ENCODE data around the gene CSNK2A2. TPM values are rescaled to one million over a fixed set of nuclear protein-coding genes. Genes with fewer than 3 reads are reported as not detected.

CSNK2A2 gene
- total and polyA plus RNA-seq, 2 donors (not counting 3 experiments of a cell fraction or from before 2014, with no cell fraction given): 43.3 to 125 TPM

DNA sequence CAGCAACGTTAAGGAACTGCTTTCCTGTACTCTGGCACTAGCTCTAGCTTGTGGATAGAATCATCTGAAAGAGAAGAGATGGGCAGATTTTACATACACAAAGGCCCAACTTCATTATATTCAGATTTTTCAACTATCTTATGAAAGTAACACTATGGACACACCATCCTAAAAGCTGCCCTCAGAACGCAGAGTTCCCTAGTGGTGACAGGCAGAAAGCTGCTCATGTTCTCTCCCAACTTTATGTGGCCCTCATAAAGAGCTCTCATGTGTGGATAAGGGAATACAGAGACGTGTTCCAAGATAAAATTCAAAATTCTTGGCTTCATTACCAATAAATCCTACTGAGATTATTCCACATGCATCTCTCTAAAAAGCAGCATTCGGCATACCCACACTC, 70.3 kb downstream of the CSNK2A2 start:
- Histone ChIP-seq H3K9me1 (replicated peaks; ENCODE audit: control insufficient read depth, extremely low read depth, insufficient read depth, low read length) (no peaks in the 10 kb centered on the region), H3K4me1 (ENCODE audit: control insufficient read depth, extremely low read depth, insufficient read depth, low read length) (peaks cover 30% of the 10 kb centered on the region), H3K9me3 (replicated peaks; ENCODE audit: control insufficient read depth, insufficient read depth, low read length) (no peaks in the 10 kb centered on the region), H3K4me3 (replicated peaks in 1 of 3; ENCODE audit: insufficient read depth in 1 of 3, low read depth in 1 of 3, low read length in 3 of 3) (peak overlapping the region in 2 of 3 experiments; percentile 72), H3K27me3 (ENCODE audit: control insufficient read depth in 2 of 2, insufficient read depth in 2 of 2, low read length in 2 of 2) (no peaks in the 10 kb centered on the region), H4K20me1 (replicated peaks; ENCODE audit: control insufficient read depth, extremely low read depth, insufficient read depth, low read length) (peaks cover 3% of the 10 kb centered on the region), H3K4me2 (ENCODE audit: insufficient read depth, low read length) (peak overlapping the region; percentile 84), H3K36me3 (ENCODE audit: control insufficient read depth in 2 of 2, extremely low read depth in 1 of 2, insufficient read depth in 2 of 2, low read length in 2 of 2) (no peaks in the 10 kb centered on the region), H2AFZ (ENCODE audit: low read depth, low read length) (no peak overlapping the region), H3K79me2 (ENCODE audit: control insufficient read depth, insufficient read depth, low read length) (peaks cover 49% of the 10 kb centered on the region), H3K9ac (replicated peaks; ENCODE audit: extremely low read depth, insufficient read depth, low read length) (peak overlapping the region; percentile 10), H3K27ac (ENCODE audit: insufficient read depth, low read depth, low read length) (no peak overlapping the region)
- ChIA-PET CTCF (interaction anchor here (1.0 to 4.3 kb wide), 13 partner anchors 12 to 229 kb away, joined by 3 to 48 read pairs (median 5); partner anchors contain the start of genes MMP15, USB1 and ZNF319), POLR2A (no interaction called here)
- no peak for TF ChIP-seq GATA2 (IDR thresholded peaks at IDR 0.05; ENCODE audit: insufficient read depth, insufficient read length, low read depth, low read length)
- no peak for TF ChIP-seq POLR2A (IDR thresholded peaks at IDR 0.05; ENCODE audit: low read depth, low read length)
- TF ChIP-seq CTCF (IDR thresholded peaks at IDR 0.05; ENCODE audit: extremely low read depth in 1 of 2, insufficient read depth in 1 of 2, low read depth in 1 of 2, low read length in 2 of 2): peak; percentile 11 to 13
- intact Hi-C loops (cut with micrococcal nuclease) (loop anchor here (2.0 to 10.0 kb wide), 4 partner anchors 31 to 393 kb away; partner anchors contain the start of gene KATNB1), dilution Hi-C loops (cut with MboI; ENCODE audit: extremely low pct_ligation_motif_present, low sequenced_read_pairs) (no loop called here)
- FAIRE-seq (no peak), DNase-seq (ENCODE audit: low read depth, low spot score) (peak; percentile 15)
- no TSS peak for BruUV-seq (replicated peaks)

DNA sequence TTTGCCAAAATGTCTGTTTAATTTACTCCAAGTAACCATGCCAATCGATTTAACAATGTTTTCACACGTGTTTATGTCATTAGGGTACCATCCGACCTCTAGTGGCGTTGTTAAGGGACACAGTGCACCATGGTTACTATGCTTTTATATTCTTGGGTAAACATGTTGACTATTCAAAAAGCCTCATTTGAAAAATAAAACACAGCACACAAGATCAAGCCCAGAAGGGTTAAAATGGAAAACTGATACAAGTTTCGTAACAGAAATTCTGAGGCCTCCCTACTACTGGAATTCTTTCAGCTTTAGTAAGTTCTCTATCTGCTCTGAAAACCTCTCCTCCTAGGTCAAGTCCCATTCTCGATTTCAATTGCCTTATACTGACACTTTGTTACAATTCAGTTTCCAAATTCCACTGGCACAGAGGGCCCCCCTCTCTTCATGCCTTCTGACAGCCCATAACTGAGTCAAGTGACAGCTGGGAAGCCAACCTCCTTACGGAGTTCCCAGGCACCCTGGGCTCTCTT, 70.8 kb downstream of the CSNK2A2 start:
- Histone ChIP-seq H3K9me3 (replicated peaks; ENCODE audit: control insufficient read depth, insufficient read depth, low read length) (no peaks in the 10 kb centered on the region), H3K9me1 (replicated peaks; ENCODE audit: control insufficient read depth, extremely low read depth, insufficient read depth, low read length) (no peaks in the 10 kb centered on the region), H3K27me3 (ENCODE audit: control insufficient read depth in 2 of 2, insufficient read depth in 2 of 2, low read length in 2 of 2) (no peaks in the 10 kb centered on the region), H2AFZ (ENCODE audit: low read depth, low read length) (no peak overlapping the region), H3K27ac (ENCODE audit: insufficient read depth, low read depth, low read length) (peak overlapping the region; percentile 46), H3K9ac (replicated peaks; ENCODE audit: extremely low read depth, insufficient read depth, low read length) (peak overlapping the region; percentile 10), H3K79me2 (ENCODE audit: control insufficient read depth, insufficient read depth, low read length) (peaks cover 49% of the 10 kb centered on the region), H3K4me1 (ENCODE audit: control insufficient read depth, extremely low read depth, insufficient read depth, low read length) (peaks cover 30% of the 10 kb centered on the region), H3K36me3 (ENCODE audit: control insufficient read depth in 2 of 2, extremely low read depth in 1 of 2, insufficient read depth in 2 of 2, low read length in 2 of 2) (no peaks in the 10 kb centered on the region), H3K4me3 (replicated peaks in 1 of 3; ENCODE audit: insufficient read depth in 1 of 3, low read depth in 1 of 3, low read length in 3 of 3) (peak overlapping the region in 1 of 3 experiments; percentile 72), H4K20me1 (replicated peaks; ENCODE audit: control insufficient read depth, extremely low read depth, insufficient read depth, low read length) (peaks cover 3% of the 10 kb centered on the region), H3K4me2 (ENCODE audit: insufficient read depth, low read length) (peak overlapping the region; percentile 84)
- peak; percentile 84 for DNase-seq (ENCODE audit: low read depth, low spot score)
- peak; percentile 82 for FAIRE-seq
- TF ChIP-seq FOS (IDR thresholded peaks at IDR 0.05; ENCODE audit: borderline replicate concordance, insufficient read depth, low read length) (no peak), CTCF (IDR thresholded peaks at IDR 0.05; ENCODE audit: extremely low read depth in 1 of 2, insufficient read depth in 1 of 2, low read depth in 1 of 2, low read length in 2 of 2) (peak in 1 of 2 donors; percentile 16), POLR2AphosphoS5 (IDR thresholded peaks at IDR 0.05; ENCODE audit: insufficient read depth, low read depth, low read length) (no peak)
- TF ChIP-seq, protein P1, sequence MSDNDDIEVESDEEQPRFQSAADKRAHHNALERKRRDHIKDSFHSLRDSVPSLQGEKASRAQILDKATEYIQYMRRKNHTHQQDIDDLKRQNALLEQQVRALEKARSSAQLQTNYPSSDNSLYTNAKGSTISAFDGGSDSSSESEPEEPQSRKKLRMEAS (IDR thresholded peaks at IDR 0.05; ENCODE audit: insufficient read depth, insufficient read length): peak; percentile 65
- BruUV-seq (replicated peaks): no TSS peak
- intact Hi-C loops (cut with micrococcal nuclease) (loop anchor here (10.0 kb wide), 1 partner anchor 392 kb away; the partner anchor contains the start of gene KATNB1), dilution Hi-C loops (cut with MboI; ENCODE audit: extremely low pct_ligation_motif_present, low sequenced_read_pairs) (no loop called here)
- POLR2A ChIA-PET: no interaction called here
- CTCF ChIA-PET: interaction anchor here (1.0 to 4.3 kb wide), 9 partner anchors 11 to 228 kb away, joined by 3 to 48 read pairs (median 5); partner anchors contain the start of gene MMP15

All from endothelial cell of umbilical vein (primary cell).